T-helper 2 cell (primary cell): ENCODE results near the gene SERPINA1.
A peak's percentile ranks its signal among the peaks of the same experiment; 100 is the strongest.

ENCODE experiments used
- DNase-seq, 5 experiments: peaks; one replicate each; pipeline versions ENCODE4 v3.0.0 to v3.0.0-alpha.2; 2012 to 2022

Gene SERPINA1

GRCh38 chr14:94397289-94398181 is 9.1 kb upstream of the SERPINA1 start:
- no peak for DNase-seq

GRCh38 chr14:94396628-94397225 is 8.3 kb upstream of the SERPINA1 start:
- DNase-seq, result no peak

GRCh38 chr14:94395888-94396574 is 7.6 kb upstream of the SERPINA1 start:
- no peak for DNase-seq

- DNase-seq, result no peak
Observed at GRCh38 chr14:94395282-94395887, 7.0 kb upstream of the SERPINA1 start.

- DNase-seq, result no peak
Observed at GRCh38 chr14:94394581-94395207, 6.3 kb upstream of the SERPINA1 start.

DNA sequence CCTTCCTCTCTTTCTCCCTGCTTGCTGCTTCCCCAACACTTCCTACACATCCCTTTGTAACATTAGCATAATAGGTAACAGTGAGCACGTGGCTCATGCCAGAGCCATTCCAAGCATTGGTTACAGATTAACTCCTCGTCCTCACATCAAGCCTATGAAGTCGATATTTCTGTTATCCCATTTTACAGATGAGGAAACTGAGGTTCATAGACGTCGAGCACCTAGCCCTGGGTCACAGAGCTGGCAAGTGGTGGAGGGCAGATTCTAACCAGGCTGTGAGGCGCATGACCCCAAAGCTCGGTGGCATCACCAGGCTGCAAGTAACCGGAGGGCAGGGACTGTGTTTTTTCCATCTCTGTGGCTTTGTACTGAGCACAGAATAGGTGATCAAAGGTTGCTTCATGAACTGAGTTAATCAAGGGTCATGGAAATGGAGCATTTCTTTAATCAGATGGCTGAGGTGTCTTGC is 5.7 kb upstream of the SERPINA1 start:
- DNase-seq, result peak in 1 of 5 experiments; percentile 30

GRCh38 chr14:94393474-94393873 is 5.1 kb upstream of the SERPINA1 start:
- no peak for DNase-seq

DNA sequence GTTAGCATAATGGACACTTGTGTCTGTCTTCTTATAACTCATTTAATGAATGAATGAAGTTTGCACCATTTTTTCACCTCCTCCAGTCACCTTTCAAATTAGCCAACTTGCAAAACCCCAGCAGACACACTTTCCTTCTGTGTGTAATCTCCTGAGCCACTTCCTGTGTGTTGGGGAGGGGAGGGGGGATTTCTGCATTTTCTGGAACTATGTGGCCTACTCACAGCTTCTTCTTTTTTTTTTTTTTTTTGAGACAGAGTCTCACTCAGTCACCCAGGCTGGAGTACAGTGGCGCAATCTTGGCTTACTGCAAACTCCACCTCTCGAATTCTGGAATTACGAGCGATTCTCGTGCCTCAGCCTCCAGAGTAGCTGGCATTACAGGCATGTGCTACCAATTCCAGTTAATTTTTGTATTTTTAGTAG is 4.1 kb upstream of the SERPINA1 start:
- DNase-seq, result peak in 1 of 5 experiments; percentile 74

- DNase-seq, result no peak
Observed at GRCh38 chr14:94391281-94391975, 3.0 kb upstream of the SERPINA1 start.

GRCh38 chr14:94390372-94391086 is 2.1 kb upstream of the SERPINA1 start:
- DNase-seq, result no peak

DNA sequence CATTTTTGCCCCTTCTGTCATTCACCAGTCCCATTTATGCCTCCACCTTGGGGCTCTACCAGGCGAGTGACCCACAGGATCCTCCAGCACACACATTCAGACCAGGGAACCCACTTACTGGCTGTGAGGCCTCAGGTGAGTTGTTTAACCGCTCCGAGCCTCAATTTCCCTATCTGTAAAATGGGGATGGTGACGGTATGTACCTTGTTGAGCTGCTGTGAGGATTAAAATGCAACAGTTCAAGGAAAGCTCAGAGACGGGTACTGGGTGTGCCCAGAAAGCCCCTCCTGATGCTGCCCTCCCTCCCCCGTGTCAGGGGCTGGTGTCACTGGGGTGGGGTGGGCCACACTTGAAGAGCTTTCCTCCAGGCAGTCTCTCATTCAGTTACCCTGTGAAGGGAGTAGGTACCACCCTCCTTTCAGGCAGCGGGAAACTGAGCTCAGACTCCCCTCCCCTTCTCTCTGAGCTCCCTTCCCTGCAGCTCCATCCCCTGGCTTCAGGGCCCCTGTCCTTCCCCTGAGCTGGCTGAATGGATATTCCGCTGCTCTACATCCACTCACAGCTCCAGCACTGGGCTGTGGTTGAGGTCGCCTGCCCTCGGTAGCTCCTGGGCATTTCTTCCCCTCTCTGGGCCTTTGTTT is 1.4 kb upstream of the SERPINA1 start:
- DNase-seq, result no peak

DNA sequence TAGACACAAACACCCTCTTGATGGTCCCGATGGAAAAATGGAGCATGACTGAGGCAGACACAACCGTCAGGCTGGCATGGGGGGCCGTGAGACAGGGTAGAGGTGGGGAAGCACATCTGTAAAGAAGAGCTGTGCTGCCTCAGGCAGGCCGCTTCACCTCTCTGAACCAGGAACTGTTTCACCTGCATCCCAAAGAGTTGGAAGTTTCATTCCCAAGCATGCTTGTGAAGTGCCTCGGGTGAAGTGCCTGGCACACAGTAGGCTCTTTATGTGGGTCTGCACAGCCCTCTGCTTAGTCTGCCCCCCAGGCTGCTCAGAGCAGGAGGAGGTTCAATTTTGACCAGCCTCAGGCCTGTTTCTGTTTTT is 685 bp upstream of the SERPINA1 start:
- DNase-seq, result no peak

DNA sequence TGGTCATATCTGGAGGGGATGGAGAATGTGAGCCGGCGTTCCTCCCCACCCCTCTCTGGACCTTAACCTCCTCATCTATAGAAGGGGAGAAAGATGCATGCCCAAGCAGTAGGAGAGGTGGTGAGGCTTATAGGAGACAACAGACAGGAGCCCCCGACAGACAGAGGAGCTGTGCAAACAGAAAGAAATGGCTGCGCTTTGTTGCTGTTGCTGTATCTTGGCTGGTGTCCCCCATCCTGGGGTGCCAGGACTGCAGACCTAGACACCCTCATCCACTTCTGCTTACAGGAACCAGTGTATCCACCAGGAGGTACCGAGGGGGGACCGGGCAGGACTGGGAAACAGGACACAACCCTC is 397 bp downstream of the SERPINA1 start:
- DNase-seq, result no peak

DNA sequence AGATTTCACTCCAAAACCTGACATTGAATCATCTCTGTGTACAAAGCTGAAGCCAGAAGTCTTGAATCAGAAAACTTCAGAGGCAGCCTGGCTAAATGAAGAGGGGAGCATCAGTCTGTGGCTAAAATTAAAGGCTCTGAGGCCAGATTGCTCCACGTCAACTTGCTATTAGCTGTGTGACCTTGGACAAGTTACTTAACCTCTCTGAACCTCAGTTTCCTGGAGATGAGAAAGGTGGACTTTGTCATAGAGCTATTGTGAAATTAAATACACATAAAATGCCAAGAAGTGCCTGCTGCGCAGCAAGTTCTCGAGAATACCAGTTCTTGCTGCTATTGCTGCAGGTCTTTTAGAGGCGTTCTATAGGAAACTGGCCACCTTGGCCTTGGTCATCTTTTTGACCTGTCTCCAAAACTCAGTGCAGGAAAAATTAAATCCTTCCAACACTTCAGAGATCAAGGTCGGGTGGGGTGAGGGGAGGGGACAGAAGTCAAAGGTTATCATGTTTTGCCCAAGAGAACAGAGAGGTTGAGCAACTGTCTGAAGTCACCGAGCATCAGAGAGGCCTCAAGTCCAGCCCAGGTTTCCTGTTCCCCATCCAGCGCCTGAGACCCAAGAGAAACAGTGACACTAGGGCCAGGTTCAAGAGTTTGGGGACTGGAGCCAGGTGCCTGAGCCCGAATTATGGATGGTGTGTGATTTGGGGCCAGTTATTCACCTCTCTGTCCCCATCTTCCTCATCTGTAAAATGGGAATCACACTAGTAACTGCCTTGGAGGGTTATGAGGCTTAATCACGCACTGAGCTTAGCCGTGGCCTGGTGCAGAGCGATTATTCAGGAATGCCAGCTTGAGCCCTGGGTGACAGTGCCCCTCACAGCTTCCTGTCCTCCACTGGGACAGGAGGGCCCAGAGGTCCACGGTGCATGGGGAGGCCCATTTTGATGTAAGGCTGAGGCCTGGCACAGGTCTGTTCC is 1.1 kb downstream of the SERPINA1 start:
- DNase-seq, result no peak

DNA sequence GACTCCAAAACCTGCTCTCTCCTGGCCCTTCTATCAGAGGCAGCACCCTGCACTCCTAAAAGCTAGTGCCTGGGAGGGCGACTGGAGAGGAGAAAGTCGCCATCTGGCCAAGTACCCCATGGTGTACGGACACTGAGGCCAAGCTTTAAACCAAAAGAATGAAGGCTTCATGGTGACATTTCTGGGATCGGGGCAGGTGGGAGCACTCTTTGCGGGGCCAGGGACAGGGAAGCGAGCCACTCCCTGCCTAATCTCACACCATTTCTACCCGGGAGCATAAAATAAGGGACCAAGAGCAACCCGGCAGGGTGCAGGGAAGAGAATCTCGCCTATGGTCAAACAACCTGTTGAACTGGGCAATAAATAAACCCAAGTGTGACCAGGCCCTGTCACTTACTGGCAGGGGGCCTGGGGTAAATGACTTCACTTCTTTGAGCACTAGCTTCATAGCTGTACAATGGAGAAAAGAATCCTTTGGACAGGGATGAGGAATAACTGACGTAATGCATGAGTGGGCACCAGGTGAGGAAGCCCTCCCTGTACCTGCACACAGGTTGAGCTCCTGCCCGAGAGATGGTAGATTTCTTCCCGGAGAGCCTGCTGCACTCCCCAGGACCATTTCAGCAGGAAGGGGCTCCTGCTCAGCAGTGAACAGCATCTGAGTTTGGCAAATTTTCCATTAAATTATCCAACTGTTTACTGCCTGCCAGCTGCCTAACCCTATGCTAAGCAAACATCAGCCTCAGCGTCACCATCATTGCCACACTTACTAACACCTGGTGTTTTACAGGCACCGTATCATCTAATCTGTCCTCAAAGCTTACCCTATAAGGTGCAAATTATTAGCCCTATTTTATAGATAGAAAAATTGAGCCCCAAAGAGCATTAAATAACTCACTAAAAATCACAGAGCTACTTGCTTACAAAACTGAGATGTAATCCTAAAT is 2.0 kb downstream of the SERPINA1 start:
- DNase-seq, result no peak

DNA sequence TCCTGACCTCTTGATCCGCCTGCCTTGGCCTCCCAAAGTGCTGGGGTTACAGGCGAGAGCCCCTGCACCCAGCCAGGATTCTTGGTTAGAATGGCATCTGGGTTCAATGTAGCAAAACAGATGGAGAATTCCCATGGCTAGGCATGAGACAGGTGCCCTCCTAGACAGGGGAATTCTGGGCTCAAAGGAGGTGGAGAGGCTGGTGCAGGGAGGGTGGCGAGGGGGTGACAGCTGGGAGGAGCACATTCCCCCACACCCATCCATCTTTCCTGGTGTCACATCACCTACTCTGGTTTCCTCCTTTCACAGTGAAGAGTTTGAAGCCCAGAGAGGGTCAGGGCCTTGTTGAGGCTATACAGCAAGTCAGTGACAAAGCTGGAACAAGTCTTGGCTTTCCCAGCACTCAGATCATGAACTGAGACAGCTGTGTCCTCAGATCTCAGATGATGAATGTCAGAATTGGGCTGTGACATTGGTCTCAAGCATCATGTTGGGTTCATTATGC is 2.8 kb downstream of the SERPINA1 start:
- DNase-seq, result no peak

- DNase-seq, result no peak
Observed at GRCh38 chr14:94384342-94384741, 4.1 kb downstream of the SERPINA1 start.

- no peak for DNase-seq
Observed at GRCh38 chr14:94383777-94384176, 4.6 kb downstream of the SERPINA1 start.
